GM23248 (cell line): Measurements from ENCODE around the gene ARSA. TPM values are rescaled to one million over a fixed set of nuclear protein-coding genes. Genes with fewer than 3 reads are reported as not detected.
A peak's percentile ranks its signal among the peaks of the same experiment; 100 is the strongest.

Experiments used
- DNase-seq: peaks from one replicate; pipeline ENCODE4 v3.0.0-alpha.2; 2015
- H2AFZ ChIP-seq: fragments of 200-600 bp; sonication (generic); 2 replicates; pipeline ENCODE4 v1.6.1; 2016; ENCODE audit warnings: antibody characterized with exemption
- H3F3A ChIP-seq: fragments of 200-600 bp; sonication (generic); 2 replicates; pipeline ENCODE4 v1.6.1; 2016; ENCODE audit warnings: mild to moderate bottlenecking, antibody characterized with exemption, mixed run types; ENCODE audit not compliant: insufficient read depth
- H3K27ac ChIP-seq: fragments of 200-600 bp; sonication (generic); 2 replicates; pipeline ENCODE4 v1.5.1; 2016; ENCODE audit warnings: mild to moderate bottlenecking
- H3K27me3 ChIP-seq: fragments of 200-600 bp; sonication (generic); replicated peaks from 2 replicates; pipeline ENCODE4 v1.6.1; 2016; ENCODE audit warnings: mild to moderate bottlenecking; ENCODE audit not compliant: insufficient read depth
- H3K36me3 ChIP-seq: fragments of 200-600 bp; sonication (generic); 2 replicates; pipeline ENCODE4 v1.6.1; 2016; ENCODE audit warnings: low read depth, mild to moderate bottlenecking
- H3K4me1 ChIP-seq: fragments of 200-600 bp; sonication (generic); 2 replicates; pipeline ENCODE4 v1.6.1; 2016; ENCODE audit warnings: mild to moderate bottlenecking; ENCODE audit not compliant: insufficient read depth
- H3K4me2 ChIP-seq: fragments of 200-600 bp; sonication (generic); one replicate; pipeline ENCODE4 v1.6.1; 2016; ENCODE audit warnings: mild to moderate bottlenecking; ENCODE audit not compliant: unreplicated experiment
- H3K4me3 ChIP-seq: fragments of 200-600 bp; sonication (generic); 2 replicates; pipeline ENCODE4 v1.5.1; 2016; ENCODE audit warnings: mild to moderate bottlenecking
- H3K79me2 ChIP-seq: fragments of 200-600 bp; sonication (generic); 2 replicates; pipeline ENCODE4 v1.6.1; 2016; ENCODE audit warnings: mild to moderate bottlenecking; ENCODE audit not compliant: insufficient read depth
- H3K9ac ChIP-seq: fragments of 200-600 bp; sonication (generic); 2 replicates; pipeline ENCODE4 v1.6.1; 2016; ENCODE audit warnings: mild to moderate bottlenecking
- H3K9me2 ChIP-seq: fragments of 200-600 bp; sonication (generic); 2 replicates; pipeline ENCODE4 v1.6.1; 2016; ENCODE audit warnings: mixed run types, mild to moderate bottlenecking, moderate library complexity; ENCODE audit not compliant: insufficient read depth
- H3K9me3 ChIP-seq: fragments of 200-600 bp; sonication (generic); one replicate; pipeline ENCODE4 v1.6.1; 2017; ENCODE audit warnings: low read depth
- H4K20me1 ChIP-seq: fragments of 200-600 bp; sonication (generic); 2 replicates; pipeline ENCODE4 v1.6.0; 2016; ENCODE audit not compliant: insufficient read depth
- EZH2 ChIP-seq: fragments of 200-600 bp; sonication (generic); IDR thresholded peaks from 2 replicates; pipeline ENCODE4 v1.6.1; 2018; ENCODE audit warnings: antibody characterized with exemption, mild to moderate bottlenecking; ENCODE audit not compliant: insufficient read depth, poor library complexity, severe bottlenecking
- EZH2phosphoT487 ChIP-seq: fragments of 200-600 bp; sonication (generic); IDR thresholded peaks from 2 replicates; pipeline ENCODE4 v1.6.1; 2018; ENCODE audit warnings: antibody characterized with exemption, moderate library complexity, mild to moderate bottlenecking, low read depth; ENCODE audit not compliant: insufficient read depth
- WGBS, 2 experiments: methylation state at CpG; one replicate each; pipeline ENCODE4 v1.1.6; 2015 to 2017; ENCODE audit warnings: low lambda C conversion rate in 2 of 2, low coverage in 1 of 2; ENCODE audit errors: missing lambda C conversion rate in 2 of 2; 5-methylcytosine and 5-hydroxymethylcytosine counted together
- in situ Hi-C: fragments of 300-500 bp; cut with MboI; formaldehyde crosslinking; loops from 2 replicates; pipeline ENCODE4 v1.15.0; 2020
- polyA plus RNA-seq: library from polyadenylated mRNA; unstranded; fragments of >200 nt; fragmentation: Nextera tagmentation; extraction: Ambion mirVana; gene quantifications from 2 replicates; pipeline ENCODE4 v1.2.1, GENCODE V29; 2016
- total RNA-seq: library from RNA; depleted of rRNA; stranded (reverse); fragments of >200 nt; shearing (Covaris generic); gene quantifications from 2 replicates; pipeline ENCODE4 v1.2.3, GENCODE V29; 2014

ARSA gene
- total and polyA plus RNA-seq, 2 experiments from 2014 or later = 31.7 to 59.6 TPM

DNA sequence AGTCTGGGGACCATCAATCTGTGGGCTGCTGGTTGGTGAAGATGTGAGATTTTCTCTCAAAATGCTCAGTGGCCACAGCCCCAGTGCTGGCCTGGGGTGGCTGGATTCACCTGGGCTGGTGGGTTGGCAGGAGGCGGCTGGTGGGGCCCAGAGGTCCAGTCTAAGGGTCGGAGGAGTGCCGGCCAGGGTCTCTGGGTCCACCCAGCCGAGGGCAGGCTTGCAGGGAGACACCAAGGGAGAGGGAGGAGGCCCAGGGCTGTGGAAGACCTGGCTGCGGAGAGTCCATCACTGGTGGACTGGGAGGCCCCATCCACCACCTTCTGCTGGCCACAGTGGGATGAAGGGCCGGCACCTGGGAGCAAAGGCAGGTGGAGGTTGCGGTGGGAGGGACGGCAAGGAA, 44.1 kb upstream of the ARSA start:
- in situ Hi-C loops = no loop called here
- 86 to 91% methylated on average over 7 to 8 of the region's 8 CpGs for WGBS, 2 experiments
- Histone ChIP-seq H3K36me3 (no peaks in the 10 kb centered on the region), H3K4me2 (no peak overlapping the region), H3K9ac (no peak overlapping the region), H2AFZ (no peak overlapping the region), H3K79me2 (no peaks in the 10 kb centered on the region), H3K4me1 (no peaks in the 10 kb centered on the region), H3K9me3 (no peaks in the 10 kb centered on the region), H3K4me3 (no peak overlapping the region), H4K20me1 (no peaks in the 10 kb centered on the region), H3K9me2 (no peaks in the 10 kb centered on the region), H3F3A (no peaks in the 10 kb centered on the region), H3K27me3 (peaks cover 20% of the 10 kb centered on the region), H3K27ac (no peak overlapping the region)
- DNase-seq = no peak
- TF ChIP-seq EZH2 = no peak

DNA sequence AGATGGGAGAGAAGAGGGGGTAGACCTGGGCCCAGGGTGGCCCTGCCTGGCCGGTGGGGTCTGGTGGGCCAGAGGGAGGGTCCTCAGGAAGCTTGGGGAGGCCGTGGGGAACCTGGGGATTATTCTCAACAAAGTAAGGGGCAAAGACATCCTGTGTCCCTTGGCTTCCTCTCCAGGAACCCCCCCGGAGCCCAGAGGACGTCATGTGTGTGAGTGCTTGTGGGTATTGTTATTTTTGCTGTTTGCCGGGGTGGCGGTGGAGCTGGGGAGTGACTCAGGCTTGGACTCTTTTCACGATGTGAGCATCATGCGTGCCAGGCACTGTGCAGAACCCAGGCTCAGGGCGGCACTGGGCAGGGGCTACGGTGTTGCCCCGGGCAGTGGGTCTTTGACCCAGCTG, 43.7 kb upstream of the ARSA start:
- peaks cover 20% of the 10 kb centered on the region for H3K27me3 ChIP-seq
- H3K9me2 ChIP-seq = no peaks in the 10 kb centered on the region
- no peaks in the 10 kb centered on the region for H4K20me1 ChIP-seq
- H3K9ac ChIP-seq = no peak overlapping the region
- DNase-seq = peak; percentile 31
- H3K27ac ChIP-seq = no peak overlapping the region
- H3K36me3 ChIP-seq = no peaks in the 10 kb centered on the region
- H3F3A ChIP-seq = no peaks in the 10 kb centered on the region
- H3K4me2 ChIP-seq = no peak overlapping the region
- WGBS, 2 experiments = 41 to 44% methylated on average over 10 to 11 of the region's 11 CpGs
- H3K4me3 ChIP-seq = no peak overlapping the region
- TF ChIP-seq EZH2phosphoT487 (no peak), EZH2 (no peak)
- H3K4me1 ChIP-seq = no peaks in the 10 kb centered on the region
- no peaks in the 10 kb centered on the region for H3K9me3 ChIP-seq
- in situ Hi-C loops = no loop called here
- H2AFZ ChIP-seq = no peak overlapping the region
- H3K79me2 ChIP-seq = no peaks in the 10 kb centered on the region

- Histone ChIP-seq H3K9me3 (no peaks in the 10 kb centered on the region), H3K27ac (no peak overlapping the region), H3K4me2 (no peak overlapping the region), H3K4me3 (no peak overlapping the region), H3K79me2 (no peaks in the 10 kb centered on the region), H3K4me1 (no peaks in the 10 kb centered on the region), H3F3A (no peaks in the 10 kb centered on the region), H4K20me1 (no peaks in the 10 kb centered on the region), H3K9me2 (no peaks in the 10 kb centered on the region), H3K36me3 (no peaks in the 10 kb centered on the region), H2AFZ (no peak overlapping the region), H3K27me3 (peaks cover 20% of the 10 kb centered on the region), H3K9ac (no peak overlapping the region)
- no peak for DNase-seq
- TF ChIP-seq EZH2phosphoT487 (no peak), EZH2 (no peak)
- WGBS, 2 experiments = 50 to 57% methylated on average over 5 to 10 of the region's 10 CpGs
- in situ Hi-C loops = no loop called here
These were observed 43.1 kb upstream of the ARSA start for GRCh38 chr22:50670914-50671538.

- no peaks in the 10 kb centered on the region for H3K9me3 ChIP-seq
- in situ Hi-C loops = no loop called here
- 23 to 45% methylated on average over 4 of the region's 4 CpGs for WGBS, 2 experiments
- DNase-seq = no peak
- no peak overlapping the region for H3K4me3 ChIP-seq
- no peaks in the 10 kb centered on the region for H3F3A ChIP-seq
- H3K36me3 ChIP-seq = no peaks in the 10 kb centered on the region
- H3K9me2 ChIP-seq = no peaks in the 10 kb centered on the region
- H3K4me2 ChIP-seq = no peak overlapping the region
- H3K27ac ChIP-seq = no peak overlapping the region
- no peak overlapping the region for H3K9ac ChIP-seq
- TF ChIP-seq EZH2phosphoT487 = no peak
- TF ChIP-seq EZH2 = no peak
- peaks cover 20% of the 10 kb centered on the region for H3K27me3 ChIP-seq
- H2AFZ ChIP-seq = no peak overlapping the region
- H3K79me2 ChIP-seq = no peaks in the 10 kb centered on the region
- no peaks in the 10 kb centered on the region for H4K20me1 ChIP-seq
- no peaks in the 10 kb centered on the region for H3K4me1 ChIP-seq
These were observed 42.6 kb upstream of the ARSA start for GRCh38 chr22:50670513-50670912.

DNA sequence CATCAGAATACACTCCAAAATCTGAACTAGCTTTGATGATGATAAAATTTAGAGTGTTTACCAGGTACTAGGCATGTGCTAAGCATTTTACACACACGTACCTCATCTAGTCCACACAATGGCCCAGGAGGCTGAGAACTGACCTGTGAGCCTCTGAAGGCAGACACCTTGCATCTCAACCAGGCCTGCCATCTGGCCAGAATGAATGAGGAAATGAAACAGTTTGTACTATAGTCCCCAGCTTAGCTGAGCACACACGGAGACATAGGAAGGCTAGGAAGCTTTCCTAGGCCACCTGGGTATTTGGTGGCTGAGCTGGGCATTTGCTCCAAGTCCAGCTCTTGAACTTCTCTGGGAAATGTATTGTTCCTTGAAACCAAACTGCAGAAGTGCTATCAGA, 37.8 kb upstream of the ARSA start:
- Histone ChIP-seq H3K27me3 (peaks cover 7% of the 10 kb centered on the region), H2AFZ (no peak overlapping the region), H3K27ac (no peak overlapping the region), H4K20me1 (no peaks in the 10 kb centered on the region), H3K4me2 (no peak overlapping the region), H3K9me2 (no peaks in the 10 kb centered on the region), H3K9ac (no peak overlapping the region), H3K9me3 (no peaks in the 10 kb centered on the region), H3K36me3 (no peaks in the 10 kb centered on the region), H3K4me3 (no peak overlapping the region), H3F3A (no peaks in the 10 kb centered on the region), H3K79me2 (no peaks in the 10 kb centered on the region), H3K4me1 (no peaks in the 10 kb centered on the region)
- in situ Hi-C loops = no loop called here
- no peak for DNase-seq
- TF ChIP-seq EZH2 = no peak
- no peak for TF ChIP-seq EZH2phosphoT487
- 14 to 34% methylated on average over 2 of the region's 2 CpGs for WGBS, 2 experiments
